Liver (tissue), 9 donors: ENCODE data around the gene AKAP13. TPM values are rescaled to one million over a fixed set of nuclear protein-coding genes. Genes with fewer than 3 reads are reported as not detected.

Source experiments
- DNase-seq: peaks from one replicate; pipeline ENCODE4 v3.0.0-alpha.2; 2017; ENCODE audit warnings: low spot score
- H3K27ac ChIP-seq, 2 donors: one replicate each; pipeline ENCODE4 v1.7.0; 2013; ENCODE audit warnings: inconsistent platforms in 2 of 2, low read length in 2 of 2, control low read depth in 1 of 2, low read depth in 1 of 2, mild to moderate bottlenecking in 1 of 2
- H3K27me3 ChIP-seq, 4 donors: one replicate each; pipeline versions ENCODE4 v1.6.1 to v1.7.0; 2013; ENCODE audit warnings: low read length in 3 of 4, inconsistent platforms in 1 of 4, mild to moderate bottlenecking in 1 of 4, moderate library complexity in 1 of 4; ENCODE audit not compliant: control insufficient read depth in 4 of 4, insufficient read depth in 4 of 4
- H3K36me3 ChIP-seq, 4 donors: one replicate each; pipeline versions ENCODE4 v1.6.1 to v1.7.0; 2013; ENCODE audit warnings: low read length in 3 of 4, mild to moderate bottlenecking in 3 of 4, low read depth in 1 of 4, moderate library complexity in 1 of 4; ENCODE audit not compliant: control insufficient read depth in 4 of 4, insufficient read depth in 3 of 4
- H3K4me1 ChIP-seq, 4 donors: one replicate each; pipeline versions ENCODE4 v1.6.1 to v1.7.0; 2013; ENCODE audit warnings: low read length in 3 of 4, mild to moderate bottlenecking in 3 of 4, moderate library complexity in 1 of 4; ENCODE audit not compliant: control insufficient read depth in 4 of 4, insufficient read depth in 4 of 4
- H3K4me3 ChIP-seq, 3 donors: one replicate each; pipeline versions ENCODE4 v1.6.1 to v1.7.0; 2013; ENCODE audit warnings: low read length in 3 of 3, control low read depth in 1 of 3, low read depth in 1 of 3, mild to moderate bottlenecking in 1 of 3
- H3K9ac ChIP-seq, 2 donors: one replicate each; pipeline ENCODE4 v1.7.0; 2013; ENCODE audit warnings: low read length in 2 of 2, mild to moderate bottlenecking in 2 of 2, moderate library complexity in 2 of 2, control low read depth in 1 of 2, low read depth in 1 of 2
- H3K9me3 ChIP-seq, 4 donors: one replicate each; pipeline versions ENCODE4 v1.6.1 to v1.7.0; 2013; ENCODE audit warnings: low read length in 3 of 4; ENCODE audit not compliant: control insufficient read depth in 4 of 4
- EGR1 ChIP-seq, 2 donors: IDR thresholded peaks; 2 replicates each; pipeline ENCODE4 v1.6.1; 2016 to 2018; ENCODE audit warnings: antibody characterized with exemption in 2 of 2, low read depth in 2 of 2
- FOXA1 ChIP-seq: IDR thresholded peaks from 2 replicates; pipeline ENCODE4 v1.6.1; 2016; ENCODE audit warnings: antibody characterized with exemption
- FOXA2 ChIP-seq: IDR thresholded peaks from 2 replicates; pipeline ENCODE4 v1.6.1; 2016; ENCODE audit warnings: antibody characterized with exemption
- GABPA ChIP-seq, 2 donors: IDR thresholded peaks in 1 of 2; conservative IDR thresholded peaks in 1 of 2; 2 replicates each; pipeline ENCODE4 v1.6.1; 2016; ENCODE audit warnings: antibody characterized with exemption in 2 of 2, mild to moderate bottlenecking in 1 of 2, moderate library complexity in 1 of 2
- HNF4A ChIP-seq, 2 donors: conservative IDR thresholded peaks; 2 replicates each; pipeline ENCODE4 v1.6.1; 2016; ENCODE audit warnings: antibody characterized with exemption in 2 of 2, mild to moderate bottlenecking in 2 of 2
- HNF4G ChIP-seq: IDR thresholded peaks from 2 replicates; pipeline ENCODE4 v1.6.1; 2016; ENCODE audit warnings: antibody characterized with exemption
- JUND ChIP-seq, 2 donors: IDR thresholded peaks; 2 replicates each; pipeline ENCODE4 v1.6.1; 2016; ENCODE audit warnings: antibody characterized with exemption in 2 of 2
- NR2F2 ChIP-seq: IDR thresholded peaks from 2 replicates; pipeline ENCODE4 v1.6.1; 2016; ENCODE audit warnings: antibody characterized with exemption
- RAD21 ChIP-seq, 2 donors: IDR thresholded peaks; 2 replicates each; pipeline ENCODE4 v1.6.1; 2016; ENCODE audit warnings: antibody characterized with exemption in 2 of 2, mild to moderate bottlenecking in 2 of 2
- RXRA ChIP-seq, 2 donors: IDR thresholded peaks; 2 replicates each; pipeline ENCODE4 v1.6.1; 2017 to 2018; ENCODE audit warnings: antibody characterized with exemption in 2 of 2, mild to moderate bottlenecking in 1 of 2
- TAF1 ChIP-seq: conservative IDR thresholded peaks from 2 replicates; pipeline ENCODE4 v1.6.1; 2016; ENCODE audit warnings: antibody characterized with exemption, mild to moderate bottlenecking
- YY1 ChIP-seq: IDR thresholded peaks from 2 replicates; pipeline ENCODE4 v1.6.1; 2016; ENCODE audit warnings: antibody characterized with exemption, mild to moderate bottlenecking
- WGBS: extraction: QIAGEN DNeasy Blood & Tissue Kit; methylation state at CpG from one replicate; pipeline ENCODE4 v1.1.7; 2013; 5-methylcytosine and 5-hydroxymethylcytosine counted together
- polyA plus RNA-seq, 2 donors: library from polyadenylated mRNA; stranded (reverse) in 1 of 2; unstranded in 1 of 2; fragments of 200-250 nt in 1 of 2; fragments of >200 nt in 1 of 2; fragmentation: Nextera tagmentation in 1 of 2; extraction: Ambion mirVana in 1 of 2; gene quantifications; one replicate each; pipeline versions ENCODE4 v1.2.1 to v1.2.3, GENCODE V29; 2013 to 2015
- total RNA-seq, 2 donors: library from RNA; depleted of rRNA; stranded (reverse); fragments of >200 nt; gene quantifications; one replicate each; pipeline ENCODE4 v1.2.3, GENCODE V29; 2014
- TF ChIP-seq, protein P1 (sequence below): IDR thresholded peaks from 2 replicates; pipeline ENCODE4 v1.6.1; 2016; ENCODE audit warnings: antibody characterized with exemption
- TF ChIP-seq, protein P2 (sequence below): IDR thresholded peaks from 2 replicates; pipeline ENCODE4 v1.6.1; 2016; ENCODE audit warnings: antibody characterized with exemption
- TF ChIP-seq, protein P3 (sequence below): fragments of 150-350 bp; IDR thresholded peaks from 2 replicates; pipeline ENCODE4 v1.5.1; 2017; ENCODE audit warnings: improper control_type of control experiment, low read depth, low read length; ENCODE audit not compliant: missing input control
- TF ChIP-seq, protein P4 (sequence below): IDR thresholded peaks from 2 replicates; pipeline ENCODE4 v1.6.1; 2016; ENCODE audit warnings: antibody characterized with exemption, mild to moderate bottlenecking
- TF ChIP-seq, protein P5 (sequence below): IDR thresholded peaks from 2 replicates; pipeline ENCODE4 v1.6.1; 2016; ENCODE audit warnings: antibody characterized with exemption
- donor health status: healthy.
- donor health status: healthy.
- donor health status: healthy.
- donor health status: healthy.
- donor health status: healthy.

AKAP13 gene
- total and polyA plus RNA-seq, 4 donors, result 18.6 to 92.3 (median 37.4) TPM

DNA sequence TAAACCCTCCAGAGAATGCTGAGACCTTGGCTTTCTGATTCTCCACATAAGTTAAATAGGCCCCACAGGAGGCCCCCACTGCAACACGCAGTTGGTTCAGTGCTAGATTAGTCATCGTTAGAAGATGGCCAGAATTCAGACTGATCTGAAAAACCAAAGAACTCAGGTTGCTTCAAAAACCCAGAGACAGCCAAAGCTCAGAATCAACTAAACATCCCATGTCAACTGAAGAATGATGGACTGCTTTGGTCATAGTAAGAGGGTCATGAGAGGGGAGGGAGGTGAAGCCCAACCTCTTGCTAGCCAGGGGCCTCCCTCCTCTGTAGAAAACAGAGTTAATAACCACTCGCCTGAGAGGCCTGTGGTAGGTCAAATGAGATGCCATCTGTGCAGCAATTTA, 93.1 kb downstream of the AKAP13 start:
- Histone ChIP-seq H3K4me1 (peaks cover 0 to 6% (median under 1%) of the 10 kb centered on the region in 4 donors), H3K9me3 (no peaks in the 10 kb centered on the region), H3K36me3 (no peaks in the 10 kb centered on the region), H3K27ac (no peak overlapping the region), H3K4me3 (no peak overlapping the region), H3K27me3 (no peaks in the 10 kb centered on the region), H3K9ac (no peak overlapping the region)
- TF ChIP-seq, protein P1, sequence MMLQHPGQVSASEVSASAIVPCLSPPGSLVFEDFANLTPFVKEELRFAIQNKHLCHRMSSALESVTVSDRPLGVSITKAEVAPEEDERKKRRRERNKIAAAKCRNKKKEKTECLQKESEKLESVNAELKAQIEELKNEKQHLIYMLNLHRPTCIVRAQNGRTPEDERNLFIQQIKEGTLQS, result no peak
- TF ChIP-seq RXRA (IDR thresholded peaks at IDR 0.05) (no peak), RAD21 (IDR thresholded peaks at IDR 0.05) (no peak), YY1 (no peak), TAF1 (no peak), FOXA1 (no peak), HNF4G (no peak), HNF4A (conservative IDR thresholded peaks at IDR 0.05) (no peak), EGR1 (IDR thresholded peaks at IDR 0.05; ENCODE audit: low read depth in 2 of 2) (no peak), FOXA2 (no peak), NR2F2 (no peak)
- TF ChIP-seq, protein P2, sequence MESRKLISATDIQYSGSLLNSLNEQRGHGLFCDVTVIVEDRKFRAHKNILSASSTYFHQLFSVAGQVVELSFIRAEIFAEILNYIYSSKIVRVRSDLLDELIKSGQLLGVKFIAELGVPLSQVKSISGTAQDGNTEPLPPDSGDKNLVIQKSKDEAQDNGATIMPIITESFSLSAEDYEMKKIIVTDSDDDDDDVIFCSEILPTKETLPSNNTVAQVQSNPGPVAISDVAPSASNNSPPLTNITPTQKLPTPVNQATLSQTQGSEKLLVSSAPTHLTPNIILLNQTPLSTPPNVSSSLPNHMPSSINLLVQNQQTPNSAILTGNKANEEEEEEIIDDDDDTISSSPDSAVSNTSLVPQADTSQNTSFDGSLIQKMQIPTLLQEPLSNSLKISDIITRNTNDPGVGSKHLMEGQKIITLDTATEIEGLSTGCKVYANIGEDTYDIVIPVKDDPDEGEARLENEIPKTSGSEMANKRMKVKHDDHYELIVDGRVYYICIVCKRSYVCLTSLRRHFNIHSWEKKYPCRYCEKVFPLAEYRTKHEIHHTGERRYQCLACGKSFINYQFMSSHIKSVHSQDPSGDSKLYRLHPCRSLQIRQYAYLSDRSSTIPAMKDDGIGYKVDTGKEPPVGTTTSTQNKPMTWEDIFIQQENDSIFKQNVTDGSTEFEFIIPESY, result no peak
- TF ChIP-seq, protein P3, sequence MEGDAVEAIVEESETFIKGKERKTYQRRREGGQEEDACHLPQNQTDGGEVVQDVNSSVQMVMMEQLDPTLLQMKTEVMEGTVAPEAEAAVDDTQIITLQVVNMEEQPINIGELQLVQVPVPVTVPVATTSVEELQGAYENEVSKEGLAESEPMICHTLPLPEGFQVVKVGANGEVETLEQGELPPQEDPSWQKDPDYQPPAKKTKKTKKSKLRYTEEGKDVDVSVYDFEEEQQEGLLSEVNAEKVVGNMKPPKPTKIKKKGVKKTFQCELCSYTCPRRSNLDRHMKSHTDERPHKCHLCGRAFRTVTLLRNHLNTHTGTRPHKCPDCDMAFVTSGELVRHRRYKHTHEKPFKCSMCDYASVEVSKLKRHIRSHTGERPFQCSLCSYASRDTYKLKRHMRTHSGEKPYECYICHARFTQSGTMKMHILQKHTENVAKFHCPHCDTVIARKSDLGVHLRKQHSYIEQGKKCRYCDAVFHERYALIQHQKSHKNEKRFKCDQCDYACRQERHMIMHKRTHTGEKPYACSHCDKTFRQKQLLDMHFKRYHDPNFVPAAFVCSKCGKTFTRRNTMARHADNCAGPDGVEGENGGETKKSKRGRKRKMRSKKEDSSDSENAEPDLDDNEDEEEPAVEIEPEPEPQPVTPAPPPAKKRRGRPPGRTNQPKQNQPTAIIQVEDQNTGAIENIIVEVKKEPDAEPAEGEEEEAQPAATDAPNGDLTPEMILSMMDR, result no peak
- TF ChIP-seq, protein P4, sequence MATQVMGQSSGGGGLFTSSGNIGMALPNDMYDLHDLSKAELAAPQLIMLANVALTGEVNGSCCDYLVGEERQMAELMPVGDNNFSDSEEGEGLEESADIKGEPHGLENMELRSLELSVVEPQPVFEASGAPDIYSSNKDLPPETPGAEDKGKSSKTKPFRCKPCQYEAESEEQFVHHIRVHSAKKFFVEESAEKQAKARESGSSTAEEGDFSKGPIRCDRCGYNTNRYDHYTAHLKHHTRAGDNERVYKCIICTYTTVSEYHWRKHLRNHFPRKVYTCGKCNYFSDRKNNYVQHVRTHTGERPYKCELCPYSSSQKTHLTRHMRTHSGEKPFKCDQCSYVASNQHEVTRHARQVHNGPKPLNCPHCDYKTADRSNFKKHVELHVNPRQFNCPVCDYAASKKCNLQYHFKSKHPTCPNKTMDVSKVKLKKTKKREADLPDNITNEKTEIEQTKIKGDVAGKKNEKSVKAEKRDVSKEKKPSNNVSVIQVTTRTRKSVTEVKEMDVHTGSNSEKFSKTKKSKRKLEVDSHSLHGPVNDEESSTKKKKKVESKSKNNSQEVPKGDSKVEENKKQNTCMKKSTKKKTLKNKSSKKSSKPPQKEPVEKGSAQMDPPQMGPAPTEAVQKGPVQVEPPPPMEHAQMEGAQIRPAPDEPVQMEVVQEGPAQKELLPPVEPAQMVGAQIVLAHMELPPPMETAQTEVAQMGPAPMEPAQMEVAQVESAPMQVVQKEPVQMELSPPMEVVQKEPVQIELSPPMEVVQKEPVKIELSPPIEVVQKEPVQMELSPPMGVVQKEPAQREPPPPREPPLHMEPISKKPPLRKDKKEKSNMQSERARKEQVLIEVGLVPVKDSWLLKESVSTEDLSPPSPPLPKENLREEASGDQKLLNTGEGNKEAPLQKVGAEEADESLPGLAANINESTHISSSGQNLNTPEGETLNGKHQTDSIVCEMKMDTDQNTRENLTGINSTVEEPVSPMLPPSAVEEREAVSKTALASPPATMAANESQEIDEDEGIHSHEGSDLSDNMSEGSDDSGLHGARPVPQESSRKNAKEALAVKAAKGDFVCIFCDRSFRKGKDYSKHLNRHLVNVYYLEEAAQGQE, result no peak
- TF ChIP-seq, protein P5, sequence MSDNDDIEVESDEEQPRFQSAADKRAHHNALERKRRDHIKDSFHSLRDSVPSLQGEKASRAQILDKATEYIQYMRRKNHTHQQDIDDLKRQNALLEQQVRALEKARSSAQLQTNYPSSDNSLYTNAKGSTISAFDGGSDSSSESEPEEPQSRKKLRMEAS, result no peak
- DNase-seq, result no peak
- whole genome bisulfite sequencing, result 81% methylated on average over 3 of the region's 3 CpGs

DNA sequence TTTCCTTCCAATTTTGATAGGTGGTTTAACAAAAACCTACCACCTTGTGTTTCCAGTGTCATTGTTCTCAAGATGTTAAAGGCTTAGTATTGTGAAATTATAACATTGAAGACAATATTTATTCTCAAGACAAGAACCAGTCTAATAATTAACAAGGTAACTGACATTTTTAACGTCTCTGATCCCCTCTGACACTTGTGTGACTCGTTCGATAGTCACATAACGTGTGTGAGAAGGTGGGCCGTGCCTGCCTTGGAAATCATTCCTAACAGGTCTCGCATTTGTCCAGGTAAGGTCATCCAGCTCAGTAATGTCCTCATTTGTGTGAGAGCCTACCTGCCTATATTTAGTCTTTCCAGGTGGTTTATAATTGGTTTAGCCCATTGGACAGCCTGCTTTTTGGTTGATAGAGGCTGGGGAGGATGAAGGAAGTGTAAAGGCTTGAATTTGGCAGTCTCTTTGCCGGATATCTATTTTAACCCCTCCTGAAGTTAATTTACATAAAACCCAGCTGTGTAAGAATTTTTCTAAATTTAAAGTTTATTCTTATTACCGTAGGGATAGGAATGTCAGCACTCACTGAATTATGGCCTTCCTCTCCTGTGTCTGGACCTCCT, 94.4 kb downstream of the AKAP13 start:
- TF ChIP-seq TAF1 (no peak), JUND (IDR thresholded peaks at IDR 0.05) (no peak), GABPA (IDR thresholded peaks at IDR 0.05 in 1 of 2, conservative IDR thresholded peaks at IDR 0.05 in 1 of 2) (no peak), YY1 (no peak), FOXA1 (no peak), EGR1 (IDR thresholded peaks at IDR 0.05; ENCODE audit: low read depth in 2 of 2) (no peak), RAD21 (IDR thresholded peaks at IDR 0.05) (no peak), HNF4A (conservative IDR thresholded peaks at IDR 0.05) (no peak), NR2F2 (no peak)
- no peak for DNase-seq
- no peaks in the 10 kb centered on the region for H3K27me3 ChIP-seq
- H3K27ac ChIP-seq, result no peak overlapping the region
- 85% methylated on average over 8 of the region's 8 CpGs for WGBS
- H3K9me3 ChIP-seq, result no peaks in the 10 kb centered on the region
- H3K36me3 ChIP-seq, result no peaks in the 10 kb centered on the region
- H3K4me3 ChIP-seq, result no peak overlapping the region
- H3K4me1 ChIP-seq, result peaks cover 0 to 13% (median 2%) of the 10 kb centered on the region in 4 donors
- no peak overlapping the region for H3K9ac ChIP-seq
